Esophagus mucosa (tissue), 1 donor: Measurements from ENCODE around the gene ABLIM3. TPM values are rescaled to one million over a fixed set of nuclear protein-coding genes. Genes with fewer than 3 reads are reported as not detected.

ENCODE experiments used
- ATAC-seq: fragments of 200-7000 bp; cut with Tn5 transposase; one replicate; pipeline ENCODE4 v1.9.1; 2020
- total RNA-seq: library from RNA; stranded (reverse); gene quantifications from one replicate; pipeline ENCODE4 v1.2.4, GENCODE V29; 2023
- donor health status: DM: yes; HTN: yes; CAD: no.

Gene ABLIM3
- total RNA-seq, 1 donor from 2014 or later = 22.4 TPM

DNA sequence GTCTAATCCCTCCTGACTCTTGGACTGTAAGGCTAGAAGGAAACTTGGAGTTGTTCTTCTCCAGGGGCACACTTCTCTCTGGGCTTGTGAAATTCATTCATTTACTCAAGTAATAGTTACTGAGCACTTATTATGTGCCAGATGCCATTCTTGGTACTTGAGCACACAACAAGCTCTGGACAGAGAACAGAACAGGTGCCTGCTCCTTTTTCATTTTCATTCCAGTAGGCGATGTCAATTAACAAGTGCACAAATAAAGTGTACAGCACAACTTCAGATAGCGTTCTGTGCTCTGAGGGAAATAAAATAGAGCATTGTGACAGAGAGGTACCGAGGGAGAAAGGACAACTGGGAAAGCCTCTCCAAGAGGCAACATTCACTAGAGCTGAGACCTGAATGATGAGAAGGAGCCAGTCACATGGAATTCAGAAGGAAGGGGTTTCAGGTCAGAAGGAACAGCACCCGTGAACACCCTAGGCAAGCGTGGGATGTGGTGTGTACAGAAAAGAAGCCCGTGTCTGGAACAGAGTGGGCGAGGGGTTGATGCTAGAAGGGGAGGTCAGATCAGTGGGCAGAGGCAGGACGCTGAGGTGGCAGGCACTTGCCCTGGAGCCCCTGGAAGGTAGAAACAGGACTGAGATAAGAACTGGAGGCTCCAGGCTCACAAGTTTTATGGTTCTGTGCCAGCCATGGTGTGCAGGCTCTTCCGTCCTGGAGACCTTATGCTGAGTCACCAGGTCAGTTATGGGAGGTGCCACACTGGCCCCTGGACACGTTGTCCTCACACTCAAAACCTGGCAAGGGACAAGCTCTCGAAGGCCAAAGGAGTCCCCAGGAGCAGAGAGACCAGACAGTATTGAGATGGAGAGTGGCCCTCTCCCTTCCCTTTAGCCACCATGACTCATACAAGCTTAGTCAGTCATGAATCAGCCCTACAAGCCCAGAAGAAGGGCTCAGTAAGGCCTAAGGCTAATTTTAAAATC lies 7.2 kb upstream of the ABLIM3 start:
- peak; percentile 89 for ATAC-seq

GRCh38 chr5:149134778-149135500 lies 6.4 kb upstream of the ABLIM3 start:
- ATAC-seq = no peak

DNA sequence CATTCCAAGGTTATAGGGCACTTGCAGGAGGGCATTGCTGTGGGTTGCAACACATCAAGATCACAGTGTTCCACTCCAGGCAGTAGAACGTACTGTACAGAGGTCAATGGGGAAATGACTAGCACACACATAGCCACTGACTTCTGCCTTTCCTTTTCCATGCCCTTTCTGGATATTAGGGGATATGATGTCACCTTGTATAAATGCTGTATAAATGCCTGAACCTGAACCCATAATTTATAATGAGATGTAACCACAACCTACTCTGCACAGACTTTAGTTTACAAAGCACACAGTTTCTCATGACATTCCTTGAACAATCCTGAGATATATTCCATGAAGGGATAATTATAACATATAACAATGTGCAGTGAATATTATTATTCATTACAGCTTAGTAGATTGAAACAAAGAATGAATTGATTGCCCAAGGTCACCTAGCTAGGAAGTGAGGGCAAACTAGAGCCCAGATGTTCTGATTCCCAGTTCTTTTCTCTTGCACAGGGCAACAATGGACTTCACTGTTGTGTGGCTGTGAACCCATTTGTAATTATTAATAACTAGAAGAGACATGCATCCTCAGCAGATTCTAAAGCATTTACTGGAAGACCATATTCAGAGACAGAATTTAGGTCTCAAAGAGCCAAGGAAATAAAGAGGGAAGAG lies 5.6 kb upstream of the ABLIM3 start:
- ATAC-seq = no peak

- no peak for ATAC-seq
These were observed 2.9 kb upstream of the ABLIM3 start for GRCh38 chr5:149138182-149138923.

DNA sequence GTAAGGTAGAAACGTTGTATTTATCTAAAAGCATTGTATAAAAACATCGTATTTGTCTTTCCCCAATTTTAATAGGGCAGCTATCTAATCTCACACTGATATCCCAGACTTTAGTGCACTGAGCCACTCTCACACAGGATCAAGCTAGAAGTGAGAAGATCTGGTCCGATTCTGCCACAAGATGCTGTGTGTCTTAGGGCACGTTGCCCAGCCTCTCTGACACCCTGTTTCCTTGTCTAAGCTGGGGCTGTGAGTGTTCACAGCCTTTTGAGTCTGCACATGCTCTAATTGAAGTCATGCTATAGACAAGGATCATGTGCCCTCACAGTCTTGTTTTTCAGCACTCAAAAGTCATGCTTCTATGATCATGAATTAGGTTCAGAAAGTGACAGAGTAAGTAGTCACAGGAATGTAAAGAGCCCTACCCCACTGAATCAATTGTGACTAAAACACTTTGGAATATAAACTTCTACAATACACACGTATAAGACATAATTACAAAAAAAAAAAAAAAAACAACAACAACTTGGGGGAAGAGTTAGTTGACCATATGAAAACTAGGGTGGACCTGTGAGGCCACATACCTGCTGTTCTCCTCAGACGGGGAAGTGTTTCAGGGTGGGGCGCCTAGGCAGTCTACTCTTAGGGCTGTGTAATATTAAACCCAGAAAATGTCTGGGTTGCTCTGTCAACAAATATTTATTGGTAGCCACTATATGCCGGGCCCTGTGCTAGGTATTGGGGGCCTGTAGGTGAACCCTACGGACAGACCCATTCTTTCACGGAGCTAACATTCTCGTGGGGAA lies 893 bp upstream of the ABLIM3 start:
- ATAC-seq = peak; percentile 83

GRCh38 chr5:149141957-149142851 lies 911 bp downstream of the ABLIM3 start:
- peak; percentile 7 for ATAC-seq

DNA sequence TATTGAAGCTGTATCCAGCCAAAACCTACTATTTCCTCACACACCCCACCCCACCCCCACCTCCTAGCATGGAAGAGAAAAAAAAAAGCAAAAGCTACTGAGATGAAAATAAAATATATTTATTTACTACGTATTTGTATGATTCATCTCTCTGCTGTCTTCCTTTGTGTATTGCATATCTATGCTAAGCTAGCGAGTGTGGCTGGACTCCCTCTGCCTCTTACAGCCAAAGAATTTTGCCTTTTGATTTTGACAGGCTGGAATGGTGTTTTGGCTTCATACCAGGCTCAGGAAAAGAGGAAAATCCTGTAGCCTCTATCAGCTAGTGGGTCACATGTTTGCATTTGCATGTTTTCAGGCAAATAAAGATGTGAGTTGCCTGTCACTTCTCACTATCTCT lies 2.2 kb downstream of the ABLIM3 start:
- no peak for ATAC-seq

DNA sequence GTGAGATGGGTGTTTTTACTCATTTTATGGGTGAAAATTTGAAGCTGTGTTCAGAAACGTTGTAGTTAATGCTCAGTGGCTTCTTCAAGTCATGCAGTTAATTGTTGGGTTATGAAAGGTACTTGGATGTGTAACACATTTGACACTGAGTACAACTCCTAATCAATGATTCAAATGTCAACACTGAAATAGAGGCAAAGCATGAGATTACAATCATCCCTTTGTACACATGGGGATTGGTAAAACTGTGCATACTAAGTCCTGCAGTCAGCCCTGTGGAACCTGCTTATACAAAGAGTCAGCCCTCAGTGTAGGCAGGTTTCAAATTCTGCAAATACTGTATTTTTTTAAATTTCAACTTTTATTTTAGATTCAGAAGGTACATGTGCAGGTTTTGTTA lies 3.3 kb downstream of the ABLIM3 start:
- peak; percentile 21 for ATAC-seq

DNA sequence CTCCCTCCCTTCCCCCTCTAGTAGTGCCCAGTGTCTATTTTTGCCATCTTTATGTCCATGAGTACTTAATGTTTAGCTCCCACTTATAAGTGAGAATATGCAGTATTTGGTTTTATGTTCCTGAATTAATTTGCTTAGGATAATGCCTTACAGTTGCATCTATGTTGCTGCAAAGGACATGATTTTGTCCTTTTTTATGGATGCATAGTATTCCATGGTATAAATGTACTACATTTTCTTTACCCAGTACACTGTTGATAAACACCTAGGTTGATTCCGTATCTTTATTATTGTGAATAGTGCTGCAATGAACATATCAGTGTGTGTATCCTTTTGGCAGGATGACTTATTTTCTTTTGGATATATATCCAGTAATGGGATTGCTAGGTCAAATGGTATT lies 3.8 kb downstream of the ABLIM3 start:
- ATAC-seq = no peak

DNA sequence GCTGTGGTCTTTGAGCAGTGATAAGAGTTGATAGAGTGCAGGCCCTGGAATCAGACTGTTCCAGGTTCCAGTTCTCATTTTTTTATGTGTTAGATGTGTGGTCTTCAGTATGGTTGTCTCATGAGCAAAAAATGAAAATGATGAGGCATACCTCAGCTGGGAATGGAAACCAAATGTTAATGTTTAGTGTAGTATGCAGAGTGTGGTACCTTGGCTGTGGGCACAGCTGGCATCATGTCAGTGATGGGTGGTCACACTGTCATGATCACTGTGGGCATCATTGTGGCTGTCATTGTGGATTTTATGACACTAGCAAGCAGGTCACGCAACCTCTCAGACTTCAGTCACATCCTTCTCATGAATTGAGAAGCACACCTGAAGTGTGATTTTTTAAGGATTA lies 6.4 kb downstream of the ABLIM3 start:
- ATAC-seq = no peak

- ATAC-seq = no peak
These were observed 8.6 kb downstream of the ABLIM3 start for GRCh38 chr5:149149942-149150341.

DNA sequence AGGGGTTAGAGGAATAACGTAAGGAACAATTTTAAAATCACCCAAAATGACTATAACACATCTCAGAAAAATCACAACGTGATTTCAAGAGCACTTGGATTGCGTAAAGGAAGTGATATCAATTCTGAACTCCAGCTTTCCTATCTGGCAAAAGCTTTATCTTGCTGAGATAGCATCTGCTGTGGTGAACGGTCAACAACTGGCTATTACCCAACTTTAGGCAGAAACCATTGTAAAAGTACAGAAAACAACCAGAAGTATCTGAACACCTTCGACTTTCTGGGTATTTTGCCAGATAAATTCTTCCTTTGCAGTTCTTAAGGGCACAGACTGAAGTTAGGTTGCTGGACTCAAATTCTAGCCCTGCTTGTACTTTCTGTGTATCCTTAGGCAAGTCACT lies 9.2 kb downstream of the ABLIM3 start:
- ATAC-seq = no peak

DNA sequence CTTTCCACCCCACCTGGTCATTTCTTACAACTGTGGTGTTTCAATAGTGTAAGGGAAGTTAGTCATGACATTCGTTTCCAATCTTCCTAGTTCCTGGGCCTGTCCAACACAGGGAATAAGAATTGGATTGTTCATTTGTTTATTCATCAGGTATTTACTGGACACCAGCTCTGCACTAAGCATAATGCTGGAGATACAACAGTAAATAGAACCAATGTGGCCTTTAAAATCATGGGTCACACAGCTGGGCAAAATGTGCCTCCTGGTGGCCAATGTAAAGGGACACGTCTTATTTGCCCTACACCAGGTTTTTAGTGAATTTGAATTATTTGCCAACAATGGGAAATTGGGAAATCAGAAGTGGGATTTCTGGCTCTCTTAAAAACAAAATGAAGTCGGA lies 10.4 kb downstream of the ABLIM3 start:
- ATAC-seq = no peak

- no peak for ATAC-seq
These were observed 11.0 kb downstream of the ABLIM3 start for GRCh38 chr5:149152317-149152746.

GRCh38 chr5:149153193-149153750 lies 12.0 kb downstream of the ABLIM3 start:
- ATAC-seq = no peak

DNA sequence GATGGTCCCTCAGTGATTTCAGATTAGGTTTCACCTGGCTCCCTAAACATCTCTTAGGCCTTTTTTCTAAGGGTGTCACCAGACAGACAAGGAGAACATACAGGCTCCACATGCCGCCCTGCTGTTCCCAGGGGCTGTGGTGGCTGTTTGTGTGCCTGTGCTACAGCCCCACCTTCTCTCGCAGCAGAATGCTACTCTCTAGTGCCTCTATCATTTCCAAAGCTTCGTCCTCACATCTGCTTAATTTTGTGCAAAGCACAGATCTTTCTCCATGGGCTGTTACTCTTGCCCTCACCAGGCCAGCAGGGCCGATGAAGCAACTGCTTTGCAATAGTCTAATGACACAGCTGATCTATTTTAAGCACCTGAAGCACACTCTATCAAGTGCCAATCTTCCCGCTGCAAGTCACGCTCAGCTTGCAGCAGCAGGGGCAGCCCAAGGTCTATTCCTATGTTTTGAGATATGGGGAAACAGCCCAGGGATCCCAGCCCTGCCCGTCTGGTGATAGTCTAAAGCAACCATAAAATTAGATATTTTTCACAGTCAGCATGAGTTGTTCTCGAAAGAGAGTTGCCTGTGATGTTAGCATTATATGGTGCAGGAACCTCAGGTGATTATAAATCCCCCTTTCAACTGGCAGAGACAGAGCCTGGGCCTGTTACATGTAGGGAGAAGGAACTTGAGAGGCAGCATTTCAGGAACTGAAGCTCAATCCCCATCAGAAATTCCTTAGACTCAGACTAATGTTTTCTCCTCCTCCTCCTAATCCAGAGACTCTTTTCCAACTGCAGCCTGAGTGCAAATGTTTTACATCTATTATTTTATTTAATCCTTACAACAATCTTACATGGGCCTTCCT lies 12.7 kb downstream of the ABLIM3 start:
- no peak for ATAC-seq

DNA sequence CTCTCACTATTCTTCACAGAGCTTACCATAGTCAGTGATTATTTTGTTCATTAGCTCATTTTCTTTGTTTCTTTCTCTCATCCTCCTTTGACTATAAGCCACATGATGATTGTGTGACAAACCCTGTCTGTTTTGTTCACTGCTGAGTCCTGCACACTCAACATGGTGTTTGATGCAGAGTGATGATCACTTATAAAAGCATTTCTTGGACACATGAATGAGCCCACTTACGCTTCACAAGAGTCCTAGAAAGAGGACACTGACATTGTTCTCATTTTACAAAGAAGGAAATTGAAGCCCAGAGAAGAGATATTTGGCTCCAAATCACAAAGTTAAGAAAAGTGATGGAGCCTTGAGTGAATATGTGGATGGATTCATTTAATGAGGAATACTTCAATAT lies 13.4 kb downstream of the ABLIM3 start:
- no peak for ATAC-seq

DNA sequence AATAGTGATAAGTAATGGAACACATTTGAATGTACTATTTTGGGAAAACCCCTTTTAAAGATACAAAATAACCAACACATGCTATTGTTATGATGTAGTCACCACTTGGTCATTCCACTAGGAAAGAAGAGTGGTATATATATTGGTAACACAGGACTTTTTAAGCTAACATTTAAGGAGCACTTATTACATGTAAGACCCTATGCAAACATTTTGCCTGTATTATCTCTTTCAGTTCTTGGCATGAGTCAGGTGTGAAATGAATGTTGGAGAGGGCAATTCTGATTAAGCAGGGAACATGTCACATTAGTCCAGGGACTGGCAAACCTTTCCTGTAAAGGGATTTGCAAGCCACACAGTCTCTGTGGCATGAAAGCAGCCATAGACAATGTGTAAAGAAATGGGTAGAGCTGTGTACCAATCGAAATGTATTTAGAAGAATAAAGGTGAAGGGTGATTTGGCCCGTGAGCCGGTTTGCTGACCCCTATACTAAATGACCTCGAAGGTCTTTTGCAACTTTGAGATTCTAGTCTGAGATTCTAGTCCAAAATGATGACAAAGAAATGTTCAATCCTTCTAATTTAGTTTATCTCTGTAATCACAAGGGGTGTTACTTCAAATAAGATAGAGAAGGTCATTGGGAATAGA lies 15.3 kb downstream of the ABLIM3 start:
- no peak for ATAC-seq

- ATAC-seq = no peak
These were observed 16.0 kb downstream of the ABLIM3 start for GRCh38 chr5:149157330-149157729.
